ENCODE results near the gene KCNJ6. TPM values are rescaled to one million over a fixed set of nuclear protein-coding genes. Genes with fewer than 3 reads are reported as not detected.

The KCNJ6 gene
- total and polyA plus RNA-seq, 2 of the 8 experiments (the other 6 are each of a cell fraction or from before 2014, with no cell fraction given): 0.51 to 1.2 TPM

DNA sequence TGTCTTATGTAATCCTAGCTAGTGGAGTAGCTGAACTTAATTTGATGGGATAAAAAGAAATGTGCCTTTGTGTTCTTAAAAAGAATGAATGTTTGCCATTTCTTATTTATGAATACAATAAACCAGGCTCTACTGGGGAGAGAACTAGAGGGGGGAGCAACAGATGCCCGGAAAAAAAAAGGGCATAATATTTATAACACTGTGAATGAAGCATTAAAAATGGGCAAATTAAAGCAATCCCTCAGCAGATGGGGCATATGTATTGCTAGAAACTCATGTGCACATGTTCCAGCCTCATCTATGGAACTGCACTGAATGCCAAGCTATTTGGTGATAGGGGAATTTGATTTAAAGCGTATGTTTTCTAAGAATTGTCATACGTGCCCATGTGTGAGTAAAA is 42.3 kb upstream of the KCNJ6 start:
- Histone ChIP-seq H3K79me2 (ENCODE audit: control insufficient read depth in 1 of 2, insufficient read depth in 2 of 2, low read length in 2 of 2) (no peaks in the 10 kb centered on the region), H4K91ac (replicated peaks; ENCODE audit: insufficient read length, low read length) (no peak overlapping the region), H3K4me1 (replicated peaks in 1 of 4; ENCODE audit: control insufficient read depth in 3 of 4, insufficient read depth in 4 of 4, low read length in 3 of 4) (no peaks in the 10 kb centered on the region), H4K5ac (ENCODE audit: insufficient read length, low read depth, low read length) (no peak overlapping the region), H3K36me3 (ENCODE audit: control insufficient read depth in 2 of 4, insufficient read depth in 4 of 4, low read length in 3 of 4) (no peaks in the 10 kb centered on the region), H4K8ac (ENCODE audit: extremely low read depth, insufficient read depth, low read length) (no peak overlapping the region), H3K23ac (ENCODE audit: insufficient read length) (no peak overlapping the region), H3K23me2 (ENCODE audit: low read depth, low read length) (no peaks in the 10 kb centered on the region), H3K4me3 (ENCODE audit: extremely low read depth in 1 of 4, insufficient read depth in 2 of 4, low read depth in 3 of 4, low read length in 4 of 4) (no peak overlapping the region), H3K27me3 (replicated peaks in 1 of 4; ENCODE audit: control insufficient read depth in 3 of 4, extremely low read depth in 1 of 4, insufficient read depth in 3 of 4, low read length in 3 of 4) (no peaks in the 10 kb centered on the region), H3K27ac (ENCODE audit: low read depth, low read length) (no peak overlapping the region), H3K9me3 (ENCODE audit: insufficient read depth in 2 of 2, low read depth in 1 of 2, low read length in 1 of 2) (no peaks in the 10 kb centered on the region), H2BK15ac (ENCODE audit: low read length) (no peak overlapping the region), H3K9ac (replicated peaks in 1 of 4; ENCODE audit: extremely low read depth in 1 of 4, low read depth in 3 of 4, low read length in 3 of 4) (no peak overlapping the region), H3K18ac (ENCODE audit: extremely low read depth, low read length) (no peak overlapping the region), H2AFZ (ENCODE audit: low read length) (no peak overlapping the region), H3K4ac (replicated peaks; ENCODE audit: insufficient read length, low read depth, low read length) (no peak overlapping the region), H2BK120ac (replicated peaks; ENCODE audit: low read depth, low read length) (no peak overlapping the region), H3K14ac (ENCODE audit: insufficient read length) (no peak overlapping the region), H2AK5ac (ENCODE audit: low read depth, low read length) (no peak overlapping the region), H2BK20ac (ENCODE audit: low read length) (no peak overlapping the region), H3K56ac (replicated peaks; ENCODE audit: insufficient read length, low read depth, low read length) (no peak overlapping the region), H3K4me2 (ENCODE audit: insufficient read depth in 1 of 2, low read depth in 2 of 2, low read length in 2 of 2) (no peak overlapping the region), H2BK12ac (ENCODE audit: low read depth, low read length) (no peak overlapping the region), H2BK5ac (ENCODE audit: low read depth, low read length) (no peak overlapping the region), H4K20me1 (replicated peaks in 1 of 2; ENCODE audit: control insufficient read depth in 1 of 2, insufficient read depth in 2 of 2, low read length in 2 of 2) (no peaks in the 10 kb centered on the region), H3K79me1 (ENCODE audit: low read depth, low read length) (no peaks in the 10 kb centered on the region)
- WGBS, 2 experiments (ENCODE audit: extremely low coverage in 1 of 2, insufficient coverage in 1 of 2, insufficient read length in 1 of 2, insufficient replicate concordance in 2 of 2, low coverage in 1 of 2, low lambda C conversion rate in 2 of 2, missing lambda C conversion rate in 1 of 2): 51% methylated on average over 3 of the region's 3 CpGs; no CpG with 5 or more reads in 1 of the 2 experiments
- no peak for DNase-seq (ENCODE audit: low read depth in 1 of 2, low spot score in 2 of 2)
- ChIA-PET POLR2A (ENCODE audit: partially characterized antibody) (interaction anchor here (1.3 kb wide), 1 partner anchor 93 kb away, joined by 4 read pairs; no protein-coding TSS in a partner anchor), CTCF (ENCODE audit: partially characterized antibody) (interaction anchor here (1.1 kb wide), 1 partner anchor 13 kb away, joined by 3 read pairs; no protein-coding TSS in a partner anchor)
- TF ChIP-seq JUND (IDR thresholded peaks at IDR 0.05; ENCODE audit: low read length) (no peak), KDM1A (IDR thresholded peaks at IDR 0.05; ENCODE audit: borderline replicate concordance, low read length) (no peak), HDAC2 (IDR thresholded peaks at IDR 0.05; ENCODE audit: borderline replicate concordance in 1 of 2, low read depth in 2 of 2, low read length in 2 of 2) (no peak), SRF (IDR thresholded peaks at IDR 0.05; ENCODE audit: low read depth, low read length) (no peak), TBP (IDR thresholded peaks at IDR 0.05; ENCODE audit: low read depth, low read length) (no peak), POLR2A (IDR thresholded peaks at IDR 0.05; ENCODE audit: control extremely low read depth in 1 of 2, low read depth in 2 of 2, low read length in 2 of 2) (no peak), BACH1 (IDR thresholded peaks at IDR 0.05; ENCODE audit: low read length) (no peak), CHD1 (IDR thresholded peaks at IDR 0.05; ENCODE audit: low read depth, low read length) (no peak), ZNF274 (IDR thresholded peaks at IDR 0.05; ENCODE audit: borderline replicate concordance, extremely low read depth, low read length) (no peak), GABPA (IDR thresholded peaks at IDR 0.05; ENCODE audit: borderline replicate concordance, insufficient read depth, low read length) (no peak), SP2 (IDR thresholded peaks at IDR 0.05; ENCODE audit: low read length) (no peak), YY1 (IDR thresholded peaks at IDR 0.05; ENCODE audit: low read depth, low read length) (no peak), RFX5 (IDR thresholded peaks at IDR 0.05; ENCODE audit: borderline replicate concordance, low read depth, low read length) (no peak), SUZ12 (IDR thresholded peaks at IDR 0.05; ENCODE audit: low read length) (no peak), TCF12 (IDR thresholded peaks at IDR 0.05; ENCODE audit: low read depth, low read length) (no peak)
- FAIRE-seq: no peak
